ENCODE results near the gene TMEM72.

Gene TMEM72

DNA sequence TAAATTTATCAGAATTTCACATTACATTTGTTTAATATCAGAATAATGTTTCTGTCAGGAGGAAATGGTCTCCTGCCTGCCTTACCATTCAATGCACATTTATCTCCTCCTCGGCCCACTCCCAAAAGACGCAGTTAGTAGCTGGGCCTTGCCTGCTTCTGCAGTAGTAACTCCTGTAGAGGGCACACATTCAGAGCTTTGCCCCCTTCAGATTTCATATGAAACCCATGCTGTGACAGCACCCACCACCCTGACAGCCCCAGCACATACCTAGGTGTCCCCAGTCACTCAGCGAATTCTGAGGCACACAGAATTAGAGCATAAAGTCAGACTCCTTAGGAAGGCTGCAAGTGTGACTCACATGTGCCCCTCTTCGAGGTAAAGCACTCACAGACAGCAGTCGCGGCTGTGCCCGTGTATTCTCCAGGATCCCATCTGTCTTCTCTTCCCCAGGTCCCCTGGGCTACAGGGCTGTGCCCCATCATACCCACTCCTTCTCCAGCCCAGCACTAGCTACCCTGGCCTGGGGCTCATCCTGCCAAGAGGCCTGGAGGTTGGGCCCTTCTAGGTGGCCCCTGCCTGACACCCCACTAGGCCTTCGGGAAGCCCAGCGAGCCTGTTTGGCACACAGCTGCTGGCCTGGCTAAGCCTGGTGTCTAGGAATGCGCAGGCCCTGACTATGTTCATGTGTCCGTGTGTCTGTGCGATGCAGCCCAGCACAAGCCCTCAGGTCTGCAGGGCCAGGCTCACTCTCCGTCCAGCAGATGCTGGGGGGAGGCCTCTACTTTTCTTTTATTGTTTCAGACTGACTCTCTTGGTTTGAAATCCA, 72.1 kb downstream of the TMEM72 start:
- POLR2A ChIA-PET (ENCODE audit: low non-redundant PET): no interaction called here

DNA sequence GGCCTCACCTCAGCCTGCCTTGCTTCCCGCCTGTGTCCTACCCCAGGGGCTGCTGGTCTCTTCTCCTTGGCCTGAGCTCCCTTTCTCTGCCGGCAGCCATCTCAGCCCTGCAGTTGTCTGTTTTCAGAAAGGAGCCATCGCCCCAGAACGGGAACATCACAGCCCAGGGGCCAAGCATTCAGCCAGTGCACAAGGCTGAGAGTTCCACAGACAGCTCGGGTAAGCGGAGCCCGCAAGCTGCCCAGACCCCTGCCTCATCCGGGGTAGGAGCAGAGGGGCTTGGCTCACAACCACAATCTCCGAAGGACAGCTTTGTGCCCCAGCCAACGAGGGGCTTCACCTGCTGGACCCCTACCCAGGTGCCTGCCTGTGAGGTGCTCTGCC, 72.8 kb downstream of the TMEM72 start:
- POLR2A ChIA-PET (ENCODE audit: low non-redundant PET): no interaction called here
- H3K27ac ChIP-seq: no peak overlapping the region
- TF ChIP-seq, protein P1, sequence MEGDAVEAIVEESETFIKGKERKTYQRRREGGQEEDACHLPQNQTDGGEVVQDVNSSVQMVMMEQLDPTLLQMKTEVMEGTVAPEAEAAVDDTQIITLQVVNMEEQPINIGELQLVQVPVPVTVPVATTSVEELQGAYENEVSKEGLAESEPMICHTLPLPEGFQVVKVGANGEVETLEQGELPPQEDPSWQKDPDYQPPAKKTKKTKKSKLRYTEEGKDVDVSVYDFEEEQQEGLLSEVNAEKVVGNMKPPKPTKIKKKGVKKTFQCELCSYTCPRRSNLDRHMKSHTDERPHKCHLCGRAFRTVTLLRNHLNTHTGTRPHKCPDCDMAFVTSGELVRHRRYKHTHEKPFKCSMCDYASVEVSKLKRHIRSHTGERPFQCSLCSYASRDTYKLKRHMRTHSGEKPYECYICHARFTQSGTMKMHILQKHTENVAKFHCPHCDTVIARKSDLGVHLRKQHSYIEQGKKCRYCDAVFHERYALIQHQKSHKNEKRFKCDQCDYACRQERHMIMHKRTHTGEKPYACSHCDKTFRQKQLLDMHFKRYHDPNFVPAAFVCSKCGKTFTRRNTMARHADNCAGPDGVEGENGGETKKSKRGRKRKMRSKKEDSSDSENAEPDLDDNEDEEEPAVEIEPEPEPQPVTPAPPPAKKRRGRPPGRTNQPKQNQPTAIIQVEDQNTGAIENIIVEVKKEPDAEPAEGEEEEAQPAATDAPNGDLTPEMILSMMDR (conservative IDR thresholded peaks at IDR 0.05; ENCODE audit: low read depth): no peak

More for the DNA sequence above, 72.1 kb downstream of the TMEM72 start:
- H3K27ac ChIP-seq: no peak overlapping the region
- TF ChIP-seq, protein P1 (conservative IDR thresholded peaks at IDR 0.05; ENCODE audit: low read depth): no peak
- DNase-seq (ENCODE audit: low spot score): no peak
- CTCF ChIA-PET: interaction anchor here (0.6 kb wide), 1 partner anchor 17 kb away, joined by 3 read pairs; the partner anchor contains the start of gene ZNF22

DNA sequence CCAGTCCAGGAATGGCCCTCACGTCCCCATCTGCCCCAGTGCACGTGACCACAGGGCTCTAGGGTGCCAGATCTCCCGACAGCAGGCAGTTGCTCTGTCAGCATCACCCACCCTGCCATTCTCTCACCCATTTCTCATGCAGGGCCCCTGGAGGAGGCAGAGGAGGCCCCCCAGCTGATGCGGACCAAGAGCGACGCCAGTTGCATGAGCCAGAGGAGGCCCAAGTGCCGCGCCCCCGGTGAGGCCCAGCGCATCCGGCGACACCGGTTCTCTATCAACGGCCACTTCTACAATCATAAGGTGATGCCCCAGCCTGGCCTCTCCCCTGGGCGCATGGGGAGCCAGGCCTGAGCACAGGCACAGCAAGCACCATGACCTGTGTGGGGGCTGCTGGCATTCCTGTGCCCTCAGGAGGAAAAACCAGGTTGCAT, 73.5 kb downstream of the TMEM72 start:
- ChIA-PET POLR2A (ENCODE audit: low non-redundant PET) (no interaction called here), CTCF (no interaction called here)
- no peak for DNase-seq (ENCODE audit: low spot score)
- TF ChIP-seq, protein P1 (conservative IDR thresholded peaks at IDR 0.05; ENCODE audit: low read depth): no peak
- H3K27ac ChIP-seq: no peak overlapping the region

More for the DNA sequence above, 72.8 kb downstream of the TMEM72 start:
- DNase-seq (ENCODE audit: low spot score): no peak
- CTCF ChIA-PET: interaction anchor here (0.6 kb wide), 1 partner anchor 17 kb away, joined by 3 read pairs; the partner anchor contains the start of gene ZNF22

DNA sequence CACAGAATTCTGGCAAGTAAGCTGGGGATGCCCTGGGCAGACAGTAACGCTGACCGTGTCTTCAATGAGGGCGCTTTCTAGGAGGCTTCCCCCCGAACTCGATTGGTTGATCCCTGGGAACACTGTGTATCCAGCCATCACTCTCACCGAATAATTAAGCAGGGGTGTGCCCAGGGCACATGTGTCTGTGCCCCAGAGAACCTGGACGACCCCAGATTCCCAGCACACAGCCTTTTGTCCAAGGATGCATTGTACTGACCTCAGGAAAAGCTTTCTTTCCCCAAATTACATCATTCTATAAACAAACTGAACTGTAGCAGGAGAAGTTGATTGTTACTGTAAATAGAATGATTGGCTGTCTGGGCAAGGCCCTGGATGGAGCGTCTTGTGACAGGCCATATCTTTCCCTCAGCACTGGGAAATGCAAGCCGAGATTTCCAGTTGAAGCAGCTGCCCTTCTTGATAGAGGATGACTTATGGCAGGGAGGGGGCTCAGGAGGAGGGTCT, 74.1 kb downstream of the TMEM72 start:
- POLR2A ChIA-PET (ENCODE audit: low non-redundant PET): no interaction called here
- CTCF ChIA-PET: interaction anchor here (0.7 kb wide), 1 partner anchor 467 kb away, joined by 3 read pairs; no protein-coding TSS in a partner anchor

DNA sequence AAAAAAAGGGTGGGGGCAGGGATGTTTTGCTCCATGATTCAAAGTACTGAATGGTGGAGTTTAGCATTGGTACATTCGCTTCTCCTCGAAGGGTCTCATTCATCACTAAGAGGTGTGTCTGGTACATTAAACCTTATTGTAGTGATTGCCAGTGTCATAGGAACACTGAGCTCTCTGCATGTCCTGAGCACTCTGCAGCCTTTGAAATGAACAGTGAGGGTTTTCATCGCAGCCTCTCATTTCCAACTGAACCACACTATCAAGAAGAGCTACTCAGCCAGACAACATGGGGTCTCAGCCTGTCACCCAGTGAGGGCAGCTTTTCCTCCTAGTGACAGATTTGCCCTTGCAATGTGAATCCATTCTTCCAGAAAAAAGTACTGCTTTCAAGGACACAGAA, 75.0 kb downstream of the TMEM72 start:
- TF ChIP-seq, protein P1 (conservative IDR thresholded peaks at IDR 0.05; ENCODE audit: low read depth): no peak
- H3K27ac ChIP-seq: no peak overlapping the region
- ChIA-PET POLR2A (ENCODE audit: low non-redundant PET) (no interaction called here), CTCF (no interaction called here)
- no peak for DNase-seq (ENCODE audit: low spot score)

More for the DNA sequence above, 74.1 kb downstream of the TMEM72 start:
- TF ChIP-seq, protein P1 (conservative IDR thresholded peaks at IDR 0.05; ENCODE audit: low read depth): no peak
- DNase-seq (ENCODE audit: low spot score): no peak
- H3K27ac ChIP-seq: no peak overlapping the region

Data from RWPE1 (cell line).